RWPE2 (cell line): Measurements from ENCODE around the gene PLCG2.

ENCODE experiments used
- ATAC-seq: fragments of 200-7000 bp; cut with Tn5 transposase; 3 replicates; pipeline ENCODE4 v1.9.1; 2021; ENCODE audit warnings: low read depth
- DNase-seq: peaks from one replicate; pipeline ENCODE4 v3.0.0-alpha.2; 2020; ENCODE audit warnings: low spot score
- H3K27ac ChIP-seq: fragments of 450-650 bp; 2 replicates; pipeline ENCODE4 v1.5.1; 2017; ENCODE audit warnings: mild to moderate bottlenecking; ENCODE audit not compliant: poor library complexity, severe bottlenecking
- H3K27me3 ChIP-seq: fragments of 250-450 bp; sonication (Bioruptor Pico); 2 replicates; pipeline ENCODE4 v1.5.1; 2021; ENCODE audit warnings: mild to moderate bottlenecking, moderate library complexity; ENCODE audit not compliant: insufficient read depth, poor library complexity, severe bottlenecking
- H3K36me3 ChIP-seq: fragments of 250-450 bp; sonication (Bioruptor Pico); 2 replicates; pipeline ENCODE4 v1.5.1; 2020; ENCODE audit warnings: low read depth, mild to moderate bottlenecking, moderate library complexity
- H3K4me1 ChIP-seq: fragments of 250-450 bp; sonication (Bioruptor Pico); 2 replicates; pipeline ENCODE4 v1.5.1; 2021; ENCODE audit warnings: mild to moderate bottlenecking, moderate library complexity; ENCODE audit not compliant: insufficient read depth, poor library complexity, severe bottlenecking
- H3K4me3 ChIP-seq: fragments of 250-450 bp; sonication (Bioruptor Pico); 2 replicates; pipeline ENCODE4 v1.5.1; 2021; ENCODE audit warnings: mild to moderate bottlenecking, moderate library complexity; ENCODE audit not compliant: severe bottlenecking
- H3K9me3 ChIP-seq: fragments of 250-450 bp; sonication (Bioruptor Pico); 2 replicates; pipeline ENCODE4 v1.5.1; 2021; ENCODE audit warnings: mild to moderate bottlenecking, moderate library complexity; ENCODE audit not compliant: severe bottlenecking
- TF ChIP-seq, protein P1 (sequence below): fragments of 450-650 bp; IDR thresholded peaks from one replicate; pipeline ENCODE4 v1.5.1; 2017; ENCODE audit warnings: mild to moderate bottlenecking, moderate library complexity; ENCODE audit not compliant: poor library complexity, severe bottlenecking

The PLCG2 gene

DNA sequence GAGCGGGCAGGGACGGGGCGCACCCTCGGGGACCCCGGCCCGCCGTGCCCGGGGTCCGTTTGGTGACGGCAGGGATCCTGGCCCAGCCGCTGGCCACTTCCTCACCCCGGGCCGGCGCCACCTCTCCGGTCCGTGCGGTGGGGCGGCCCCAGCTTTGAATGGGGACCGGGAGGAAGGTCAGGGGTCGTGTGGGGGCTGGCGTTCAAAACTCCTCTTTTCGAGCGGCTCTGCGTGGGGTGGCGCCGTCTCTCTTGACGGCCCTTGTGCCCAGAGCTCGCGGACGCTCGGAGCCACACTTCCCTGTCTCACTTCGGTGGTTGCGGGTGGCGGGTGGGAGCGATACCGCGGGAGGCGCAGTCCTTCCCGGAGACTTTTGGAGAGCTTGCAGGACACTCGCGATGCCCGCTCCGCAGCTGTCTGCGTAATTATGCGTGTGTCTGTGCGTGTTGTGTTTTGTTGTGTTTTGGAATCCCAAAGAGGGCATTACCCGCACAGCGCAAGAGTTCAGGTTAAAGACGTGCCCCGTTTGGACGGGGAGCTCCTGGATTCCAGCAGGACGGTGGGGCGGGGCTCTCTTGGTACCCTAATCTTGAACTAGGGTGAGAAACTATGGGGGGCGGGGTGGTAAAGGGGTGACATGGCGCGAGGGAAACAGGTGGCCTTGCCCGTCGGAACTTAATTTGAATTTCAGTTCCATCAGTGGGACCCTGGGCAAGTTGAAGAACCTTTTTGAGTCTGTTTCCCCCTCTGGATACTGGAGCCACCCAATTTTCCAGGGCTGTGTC is 637 bp downstream of the PLCG2 start:
- Histone ChIP-seq H3K4me1 (no peaks in the 10 kb centered on the region), H3K27ac (no peak overlapping the region), H3K36me3 (no peaks in the 10 kb centered on the region), H3K27me3 (peaks cover 15% of the 10 kb centered on the region), H3K4me3 (peak overlapping the region; percentile 71), H3K9me3 (no peaks in the 10 kb centered on the region)
- ATAC-seq (0 out of 3 replicates have a peak, but pooled peaks have one; percentile 7), DNase-seq (no peak)
- TF ChIP-seq, protein P1, sequence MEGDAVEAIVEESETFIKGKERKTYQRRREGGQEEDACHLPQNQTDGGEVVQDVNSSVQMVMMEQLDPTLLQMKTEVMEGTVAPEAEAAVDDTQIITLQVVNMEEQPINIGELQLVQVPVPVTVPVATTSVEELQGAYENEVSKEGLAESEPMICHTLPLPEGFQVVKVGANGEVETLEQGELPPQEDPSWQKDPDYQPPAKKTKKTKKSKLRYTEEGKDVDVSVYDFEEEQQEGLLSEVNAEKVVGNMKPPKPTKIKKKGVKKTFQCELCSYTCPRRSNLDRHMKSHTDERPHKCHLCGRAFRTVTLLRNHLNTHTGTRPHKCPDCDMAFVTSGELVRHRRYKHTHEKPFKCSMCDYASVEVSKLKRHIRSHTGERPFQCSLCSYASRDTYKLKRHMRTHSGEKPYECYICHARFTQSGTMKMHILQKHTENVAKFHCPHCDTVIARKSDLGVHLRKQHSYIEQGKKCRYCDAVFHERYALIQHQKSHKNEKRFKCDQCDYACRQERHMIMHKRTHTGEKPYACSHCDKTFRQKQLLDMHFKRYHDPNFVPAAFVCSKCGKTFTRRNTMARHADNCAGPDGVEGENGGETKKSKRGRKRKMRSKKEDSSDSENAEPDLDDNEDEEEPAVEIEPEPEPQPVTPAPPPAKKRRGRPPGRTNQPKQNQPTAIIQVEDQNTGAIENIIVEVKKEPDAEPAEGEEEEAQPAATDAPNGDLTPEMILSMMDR, result no peak

DNA sequence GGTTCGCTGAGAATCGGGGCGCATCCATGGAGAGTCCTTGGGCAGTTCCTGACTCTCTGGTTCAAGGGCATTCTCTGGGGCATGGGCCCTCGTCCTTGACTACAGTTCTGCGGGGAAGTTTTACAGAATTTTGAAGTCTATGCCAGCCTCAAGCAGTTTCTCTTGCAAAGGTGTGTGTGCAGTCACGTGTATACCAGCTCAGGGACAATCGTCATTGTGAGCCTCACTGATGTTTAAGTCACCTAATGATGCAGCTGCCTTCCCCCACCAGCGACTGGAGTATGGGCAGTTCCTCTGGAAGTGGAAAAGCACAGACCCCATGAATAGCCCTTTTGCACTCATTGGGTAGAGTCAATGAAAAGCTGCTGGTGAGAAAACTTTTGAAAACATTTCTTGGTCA is 1.3 kb downstream of the PLCG2 start:
- no peak overlapping the region for H3K4me3 ChIP-seq
- H3K4me1 ChIP-seq, result no peaks in the 10 kb centered on the region
- no peak for ATAC-seq

DNA sequence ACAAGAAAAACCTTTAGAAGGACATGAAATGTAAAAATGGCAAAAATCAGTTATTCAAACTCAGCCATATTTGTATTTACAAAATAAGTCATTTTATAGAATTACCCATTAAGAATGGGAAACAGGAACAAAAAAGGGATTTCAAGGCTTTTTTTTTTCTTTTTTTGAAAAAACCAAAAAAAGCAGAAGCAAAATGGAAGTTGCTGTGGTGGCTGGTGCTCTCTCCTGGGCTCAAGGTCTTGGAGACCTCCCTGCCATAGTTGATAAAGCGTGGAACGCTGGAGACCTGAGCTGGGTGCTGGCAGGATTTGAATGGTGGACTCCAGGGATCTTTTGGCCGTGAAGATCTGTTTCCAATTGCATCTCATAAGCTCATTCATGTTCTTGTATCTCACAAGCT is 3.1 kb downstream of the PLCG2 start:
- Histone ChIP-seq H3K9me3 (no peaks in the 10 kb centered on the region), H3K27me3 (peaks cover 15% of the 10 kb centered on the region), H3K4me3 (no peak overlapping the region), H3K4me1 (no peaks in the 10 kb centered on the region), H3K27ac (no peak overlapping the region), H3K36me3 (no peaks in the 10 kb centered on the region)
- ATAC-seq (no peak), DNase-seq (no peak)
- TF ChIP-seq, protein P1, result no peak

More for the DNA sequence above, 1.3 kb downstream of the PLCG2 start:
- no peaks in the 10 kb centered on the region for H3K9me3 ChIP-seq
- peaks cover 15% of the 10 kb centered on the region for H3K27me3 ChIP-seq
- DNase-seq, result no peak
- H3K36me3 ChIP-seq, result no peaks in the 10 kb centered on the region
- TF ChIP-seq, protein P1, result no peak
- H3K27ac ChIP-seq, result no peak overlapping the region

DNA sequence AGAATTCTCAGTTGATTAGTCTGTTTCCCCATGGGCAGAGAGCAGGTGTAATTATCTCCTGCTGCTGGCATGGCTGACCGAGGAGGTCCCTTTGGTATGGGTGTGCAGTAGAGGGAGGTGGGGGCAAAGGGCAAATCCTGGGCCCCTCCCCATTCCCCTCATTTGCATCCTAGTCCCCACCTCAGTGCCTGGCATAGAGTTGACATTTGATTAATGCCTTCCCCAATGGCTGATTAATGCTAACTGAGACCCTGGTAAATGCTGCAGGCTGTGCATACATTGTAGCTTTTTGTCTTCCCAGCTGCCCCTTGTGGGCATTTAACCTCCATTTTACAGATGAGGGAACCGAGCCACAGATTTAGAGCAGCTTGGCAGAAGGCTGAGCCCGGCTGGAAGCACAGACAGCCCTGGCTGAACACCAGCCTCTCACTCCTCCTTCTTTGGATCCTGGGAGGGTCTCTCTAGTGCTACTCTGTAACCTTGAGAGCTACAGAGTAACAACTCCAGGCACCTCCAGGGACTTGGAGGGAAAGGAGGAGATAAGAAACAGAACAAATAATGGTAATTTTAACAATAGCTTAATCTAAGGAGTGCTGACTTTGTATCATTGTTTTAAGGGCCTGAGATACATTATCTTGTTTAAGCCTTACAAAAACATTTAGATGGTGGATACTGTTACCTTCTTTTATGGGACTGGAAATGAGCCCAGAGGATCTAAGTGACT is 5.1 kb downstream of the PLCG2 start:
- Histone ChIP-seq H3K4me3 (no peak overlapping the region), H3K36me3 (no peaks in the 10 kb centered on the region), H3K27me3 (peaks cover 10% of the 10 kb centered on the region), H3K27ac (no peak overlapping the region), H3K4me1 (no peaks in the 10 kb centered on the region), H3K9me3 (no peaks in the 10 kb centered on the region)
- ATAC-seq, result no peak
- DNase-seq, result no peak
- TF ChIP-seq, protein P1, result no peak
